GM12878 (cell line): ENCODE data around the gene CCNDBP1. TPM values are rescaled to one million over a fixed set of nuclear protein-coding genes. Genes with fewer than 3 reads are reported as not detected.

Experiments
- ATAC-seq: fragments of 200-7000 bp; cut with Tn5 transposase; 3 replicates; pipeline ENCODE4 v1.9.1; 2020; ENCODE audit warnings: mild to moderate bottlenecking, moderate library complexity
- BruUV-seq: library from RNA; stranded (reverse); fragments of 400-500 nt; replicated peaks from 2 replicates; lab custom pipeline; 2021; lab: Mats Ljungman, UMichigan
- CTCF ChIA-PET: fragments of 300-600 bp; sonication (Branson Sonifier 250); formaldehyde crosslinking; extraction: SDS; loops from one replicate; lab custom pipeline; 2021; ENCODE audit warnings: inconsistent platforms; lab: Yijun Ruan, JAX
- POLR2A ChIA-PET: fragments of 350-600 bp; formaldehyde crosslinking; extraction: SDS; loops from one replicate; lab custom pipeline; 2021; ENCODE audit warnings: inconsistent platforms; lab: Charles Lee
- RAD21 ChIA-PET: fragments of 300-600 bp; sonication (Branson Sonifier 250); formaldehyde crosslinking; loops from one replicate; lab custom pipeline; 2023; ENCODE audit warnings: antibody characterized with exemption; ENCODE audit not compliant: unreplicated experiment; lab: Charles Lee
- SMC1A ChIA-PET: fragments of 300-600 bp; sonication (Branson Sonifier 250); formaldehyde crosslinking; loops from one replicate; lab custom pipeline; 2023; ENCODE audit not compliant: unreplicated experiment, uncharacterized antibody; lab: Charles Lee
- DNase-seq: peaks from one replicate; pipeline ENCODE4 v3.0.0-alpha.2; 2011; ENCODE audit warnings: low read depth, low spot score
- FAIRE-seq: peaks from 3 replicates; lab custom pipeline; 2011; peaks lifted over from hg19 to GRCh38; lab: Jason Lieb, UNC
- H2AFZ ChIP-seq: 2 replicates; pipeline ENCODE4 v1.6.0; 2011; ENCODE audit warnings: low read depth, low read length, control low read depth; ENCODE audit not compliant: control insufficient read depth
- H3K27ac ChIP-seq: 2 replicates; pipeline ENCODE4 v1.5.1; 2011; ENCODE audit warnings: control low read depth; ENCODE audit not compliant: control insufficient read depth, insufficient read depth
- H3K27me3 ChIP-seq, 2 experiments: replicated peaks in 1 of 2; 2 replicates each; pipeline versions ENCODE4 v1.6.0 to v1.6.1; 2011; ENCODE audit warnings: low read length in 1 of 2; ENCODE audit not compliant: control insufficient read depth in 2 of 2, insufficient read depth in 2 of 2
- H3K36me3 ChIP-seq, 2 experiments: 2 replicates each; pipeline ENCODE4 v1.5.1; 2011; ENCODE audit warnings: low read length in 1 of 2; ENCODE audit not compliant: control insufficient read depth in 2 of 2, insufficient read depth in 2 of 2
- H3K4me1 ChIP-seq: 2 replicates; pipeline ENCODE4 v1.6.1; 2011; ENCODE audit warnings: mild to moderate bottlenecking, low read length, moderate library complexity, mixed read lengths; ENCODE audit not compliant: control insufficient read depth, insufficient read depth
- H3K4me2 ChIP-seq: 2 replicates; pipeline ENCODE4 v1.6.0; 2011; ENCODE audit warnings: control low read depth; ENCODE audit not compliant: control insufficient read depth, insufficient read depth
- H3K4me3 ChIP-seq: fragments of 200-600 bp; sonication (generic); 2 replicates; pipeline ENCODE4 v1.5.1; 2016
- H3K79me2 ChIP-seq: 2 replicates; pipeline ENCODE4 v1.6.0; 2011; ENCODE audit warnings: low read length; ENCODE audit not compliant: control insufficient read depth, insufficient read depth
- H3K9ac ChIP-seq: 2 replicates; pipeline ENCODE4 v1.8.0; 2011; ENCODE audit warnings: low read length, control low read depth, mixed read lengths; ENCODE audit not compliant: control insufficient read depth, insufficient read depth
- H3K9me3 ChIP-seq: replicated peaks from 3 replicates; pipeline ENCODE4 v1.5.1; 2011; ENCODE audit warnings: mild to moderate bottlenecking, low read length; ENCODE audit not compliant: control insufficient read depth, insufficient read depth
- H4K20me1 ChIP-seq: 2 replicates; pipeline ENCODE4 v1.6.0; 2011; ENCODE audit not compliant: control insufficient read depth, insufficient read depth
- EED ChIP-seq: sonication (generic); IDR thresholded peaks from 2 replicates; pipeline ENCODE4 v1.6.1; 2016; ENCODE audit warnings: antibody characterized with exemption, low read depth
- FOXM1 ChIP-seq: IDR thresholded peaks from 2 replicates; pipeline ENCODE4 v1.6.1; 2012; ENCODE audit warnings: low read depth, mild to moderate bottlenecking, inconsistent platforms, low read length, moderate library complexity
- RAD51 ChIP-seq: fragments of 450-650 bp; IDR thresholded peaks from 2 replicates; pipeline ENCODE4 v1.6.1; 2016; ENCODE audit warnings: moderate library complexity, mild to moderate bottlenecking, inconsistent platforms
- SPI1 ChIP-seq: IDR thresholded peaks from 2 replicates; pipeline ENCODE4 v1.6.1; 2011; ENCODE audit warnings: low read depth, mild to moderate bottlenecking, low read length, moderate library complexity, borderline replicate concordance; ENCODE audit not compliant: insufficient read depth
- ZNF274 ChIP-seq: IDR thresholded peaks from one replicate; pipeline ENCODE4 v1.8.0; 2011; ENCODE audit not compliant: insufficient read length, insufficient read depth
- WGBS: methylation state at CpG from one replicate; pipeline ENCODE4 v1.1.6; 2016; ENCODE audit warnings: low lambda C conversion rate; ENCODE audit not compliant: insufficient replicate concordance, insufficient coverage; ENCODE audit errors: missing lambda C conversion rate; 5-methylcytosine and 5-hydroxymethylcytosine counted together
- in situ Hi-C: fragments of 300-500 bp; cut with MboI; formaldehyde crosslinking; loops from 9 replicates; pipeline ENCODE4 v1.14.3; 2018; ENCODE audit warnings: mixed read lengths
- intact Hi-C: fragments of 100-400 bp; cut with micrococcal nuclease; formaldehyde crosslinking; loops from one replicate; pipeline ENCODE4 v1.14.2; 2022; ENCODE audit not compliant: unreplicated experiment
- polyA plus RNA-seq, 11 experiments: library from polyadenylated mRNA; depleted of rRNA in 4 of 11; unstranded in 6 of 11; stranded (reverse) in 5 of 11; fragments of >200 nt; fragmentation: Nextera tagmentation in 4 of 11; fragmentation: Illumina TruSeq in 1 of 11; extraction: Ambion mirVana in 4 of 11; extraction: Trizol in 1 of 11; gene quantifications; 1 replicate in 1 of 11; 2 replicates in 10 of 11; pipeline versions ENCODE4 v1.2.1 to v1.2.3, GENCODE V29; 2011 to 2016; ENCODE audit warnings: inconsistent platforms in 2 of 11, missing spikeins in 2 of 11, low read depth in 1 of 11
- total RNA-seq, 4 experiments: library from RNA; depleted of rRNA in 3 of 4; stranded (reverse); fragments of >200 nt in 3 of 4; fragmentation: Illumina TruSeq in 1 of 4; extraction: Trizol in 1 of 4; gene quantifications; 2 replicates each; pipeline versions ENCODE4 v1.2.1 to v1.2.3, GENCODE V29; 2013 to 2021

The CCNDBP1 gene
- total and polyA plus RNA-seq, 10 of the 15 experiments (the other 5 are each of a cell fraction or from before 2014, with no cell fraction given): 30.1 to 86.7 (median 42.2) TPM

DNA sequence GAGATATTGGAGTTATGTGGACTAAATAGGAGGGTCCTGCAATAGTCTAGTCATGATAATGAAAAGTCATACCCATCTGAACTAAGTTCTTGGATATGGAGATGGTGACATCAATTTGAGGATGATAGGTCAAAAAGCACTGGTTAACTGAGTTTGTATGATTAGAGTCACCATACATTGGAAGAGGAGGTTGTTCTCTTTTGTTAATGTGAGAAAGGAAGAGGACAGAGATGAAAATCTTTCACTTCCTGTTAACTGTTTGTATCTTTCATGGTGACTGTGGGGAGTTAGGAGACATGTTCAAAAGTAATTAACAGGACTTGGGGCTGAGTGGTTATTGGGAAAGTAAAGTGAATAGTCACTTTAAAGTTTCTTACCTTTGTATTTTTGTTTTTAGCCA, 40.7 kb upstream of the CCNDBP1 start:
- Histone ChIP-seq H3K27ac (peak overlapping the region; percentile 10; the same call in 1 of the 2 replicates), H3K9me3 (no peaks in the 10 kb centered on the region; the same call in 2 of the 3 replicates), H3K27me3 (no peaks in the 10 kb centered on the region), H3K4me3 (no peak overlapping the region), H2AFZ (no peak overlapping the region), H3K79me2 (no peaks in the 10 kb centered on the region), H3K9ac (no peak overlapping the region), H3K4me1 (peaks cover 17% of the 10 kb centered on the region), H3K36me3 (peaks cover 0 to 2% of the 10 kb centered on the region in 2 experiments; a peak in 1 of 4 replicates), H4K20me1 (no peaks in the 10 kb centered on the region), H3K4me2 (0 out of 2 replicates have a peak overlapping the region, but pooled peaks have one; percentile 28)
- peak; percentile 72 for FAIRE-seq
- intact Hi-C loops: no loop called here
- ChIA-PET SMC1A (interaction anchor here (1.4 kb wide), 1 partner anchor 10 kb away, joined by 5 read pairs; no protein-coding TSS in a partner anchor), POLR2A (no interaction called here), RAD21 (no interaction called here), CTCF (no interaction called here)
- BruUV-seq: TSS peak; percentile 4
- DNase-seq: no peak
- ATAC-seq: peak; percentile 84
- in situ Hi-C loops: no loop called here
- TF ChIP-seq SPI1: peak; percentile 77; the same call in 1 of the 2 replicates
- TF ChIP-seq ZNF274: no peak

- no peaks in the 10 kb centered on the region for H3K27me3 ChIP-seq
- no peak overlapping the region for H3K4me3 ChIP-seq
- no peak overlapping the region for H2AFZ ChIP-seq
- H3K9ac ChIP-seq: no peak overlapping the region
- ChIA-PET SMC1A (interaction anchor here (1.3 kb wide), 2 partner anchors 9 to 48 kb away, joined by 3 read pairs; no protein-coding TSS in a partner anchor), RAD21 (no interaction called here), POLR2A (no interaction called here), CTCF (no interaction called here)
- H4K20me1 ChIP-seq: no peaks in the 10 kb centered on the region
- DNase-seq (no peak), ATAC-seq (no peak), FAIRE-seq (no peak)
- no peak overlapping the region for H3K4me2 ChIP-seq
- peaks cover 17% of the 10 kb centered on the region for H3K4me1 ChIP-seq
- H3K36me3 ChIP-seq: peaks cover 0 to 2% of the 10 kb centered on the region in 2 experiments; a peak in 1 of 4 replicates
- H3K27ac ChIP-seq: no peak overlapping the region
- no TSS peak for BruUV-seq
- H3K9me3 ChIP-seq: no peaks in the 10 kb centered on the region
- intact Hi-C loops: no loop called here
- WGBS: 98% methylated on average over 5 of the region's 5 CpGs
- TF ChIP-seq FOXM1 (no peak), EED (no peak), RAD51 (no peak)
- H3K79me2 ChIP-seq: no peaks in the 10 kb centered on the region
- in situ Hi-C loops: no loop called here
Observed at GRCh38 chr15:43146184-43146583, 39.0 kb upstream of the CCNDBP1 start.
